GM12878 (cell line): ENCODE data around the gene ADARB1. TPM values are rescaled to one million over a fixed set of nuclear protein-coding genes. Genes with fewer than 3 reads are reported as not detected.

Experiments used
- ATAC-seq: fragments of 200-7000 bp; cut with Tn5 transposase; 3 replicates; pipeline ENCODE4 v1.9.1; 2020; ENCODE audit warnings: mild to moderate bottlenecking, moderate library complexity
- BruUV-seq: library from RNA; stranded (reverse); fragments of 400-500 nt; replicated peaks from 2 replicates; lab custom pipeline; 2021; lab: Mats Ljungman, UMichigan
- CTCF ChIA-PET: fragments of 300-600 bp; sonication (Branson Sonifier 250); formaldehyde crosslinking; extraction: SDS; loops from one replicate; lab custom pipeline; 2021; ENCODE audit warnings: inconsistent platforms; lab: Yijun Ruan, JAX
- POLR2A ChIA-PET: fragments of 350-600 bp; formaldehyde crosslinking; extraction: SDS; loops from one replicate; lab custom pipeline; 2021; ENCODE audit warnings: inconsistent platforms; lab: Charles Lee
- RAD21 ChIA-PET: fragments of 300-600 bp; sonication (Branson Sonifier 250); formaldehyde crosslinking; loops from one replicate; lab custom pipeline; 2023; ENCODE audit warnings: antibody characterized with exemption; ENCODE audit not compliant: unreplicated experiment; lab: Charles Lee
- SMC1A ChIA-PET: fragments of 300-600 bp; sonication (Branson Sonifier 250); formaldehyde crosslinking; loops from one replicate; lab custom pipeline; 2023; ENCODE audit not compliant: unreplicated experiment, uncharacterized antibody; lab: Charles Lee
- DNase-seq: peaks from one replicate; pipeline ENCODE4 v3.0.0-alpha.2; 2011; ENCODE audit warnings: low read depth, low spot score
- FAIRE-seq: peaks from 3 replicates; lab custom pipeline; 2011; peaks lifted over from hg19 to GRCh38; lab: Jason Lieb, UNC
- H2AFZ ChIP-seq: 2 replicates; pipeline ENCODE4 v1.6.0; 2011; ENCODE audit warnings: low read depth, low read length, control low read depth; ENCODE audit not compliant: control insufficient read depth
- H3K27ac ChIP-seq: 2 replicates; pipeline ENCODE4 v1.5.1; 2011; ENCODE audit warnings: control low read depth; ENCODE audit not compliant: control insufficient read depth, insufficient read depth
- H3K27me3 ChIP-seq, 2 experiments: replicated peaks in 1 of 2; 2 replicates each; pipeline versions ENCODE4 v1.6.0 to v1.6.1; 2011; ENCODE audit warnings: low read length in 1 of 2; ENCODE audit not compliant: control insufficient read depth in 2 of 2, insufficient read depth in 2 of 2
- H3K36me3 ChIP-seq, 2 experiments: 2 replicates each; pipeline ENCODE4 v1.5.1; 2011; ENCODE audit warnings: low read length in 1 of 2; ENCODE audit not compliant: control insufficient read depth in 2 of 2, insufficient read depth in 2 of 2
- H3K4me1 ChIP-seq: 2 replicates; pipeline ENCODE4 v1.6.1; 2011; ENCODE audit warnings: mild to moderate bottlenecking, low read length, moderate library complexity, mixed read lengths; ENCODE audit not compliant: control insufficient read depth, insufficient read depth
- H3K4me2 ChIP-seq: 2 replicates; pipeline ENCODE4 v1.6.0; 2011; ENCODE audit warnings: control low read depth; ENCODE audit not compliant: control insufficient read depth, insufficient read depth
- H3K4me3 ChIP-seq: fragments of 200-600 bp; sonication (generic); 2 replicates; pipeline ENCODE4 v1.5.1; 2016
- H3K79me2 ChIP-seq: 2 replicates; pipeline ENCODE4 v1.6.0; 2011; ENCODE audit warnings: low read length; ENCODE audit not compliant: control insufficient read depth, insufficient read depth
- H3K9ac ChIP-seq: 2 replicates; pipeline ENCODE4 v1.8.0; 2011; ENCODE audit warnings: low read length, control low read depth, mixed read lengths; ENCODE audit not compliant: control insufficient read depth, insufficient read depth
- H3K9me3 ChIP-seq: replicated peaks from 3 replicates; pipeline ENCODE4 v1.5.1; 2011; ENCODE audit warnings: mild to moderate bottlenecking, low read length; ENCODE audit not compliant: control insufficient read depth, insufficient read depth
- H4K20me1 ChIP-seq: 2 replicates; pipeline ENCODE4 v1.6.0; 2011; ENCODE audit not compliant: control insufficient read depth, insufficient read depth
- ASH2L ChIP-seq: fragments of 300-600, 200-600 bp; sonication (generic); IDR thresholded peaks from 2 replicates; pipeline ENCODE4 v1.6.1; 2017; ENCODE audit warnings: low read depth, mild to moderate bottlenecking, borderline replicate concordance
- BACH1 ChIP-seq: fragments of 450-650 bp; IDR thresholded peaks from 2 replicates; pipeline ENCODE4 v1.6.1; 2017; ENCODE audit warnings: mild to moderate bottlenecking, borderline replicate concordance
- CEBPZ ChIP-seq: fragments of 150-350 bp; IDR thresholded peaks from 2 replicates; pipeline ENCODE4 v1.6.1; 2016; ENCODE audit warnings: low read depth, low read length
- CHD1 ChIP-seq: IDR thresholded peaks from 2 replicates; pipeline ENCODE4 v1.6.1; 2012; ENCODE audit warnings: low read depth, low read length, improper control_type of control experiment
- HSF1 ChIP-seq: fragments of 150-350 bp; IDR thresholded peaks from 2 replicates; pipeline ENCODE4 v1.6.1; 2014; ENCODE audit warnings: mild to moderate bottlenecking, low read depth, low read length
- JUNB ChIP-seq: IDR thresholded peaks from 2 replicates; pipeline ENCODE4 v1.6.1; 2016; ENCODE audit warnings: antibody characterized with exemption, mild to moderate bottlenecking
- NKRF ChIP-seq: fragments of 450-650 bp; conservative IDR thresholded peaks from 2 replicates; pipeline ENCODE4 v1.6.1; 2017; ENCODE audit warnings: mild to moderate bottlenecking, moderate library complexity
- REST ChIP-seq: IDR thresholded peaks from 2 replicates; pipeline ENCODE4 v1.6.1; 2012; ENCODE audit warnings: mild to moderate bottlenecking, low read depth, low read length
- SREBF2 ChIP-seq: IDR thresholded peaks from 2 replicates; pipeline ENCODE4 v1.6.1; 2012; ENCODE audit warnings: mild to moderate bottlenecking, low read length
- ZZZ3 ChIP-seq: IDR thresholded peaks from 2 replicates; pipeline ENCODE4 v1.6.1; 2011; ENCODE audit warnings: low read depth; ENCODE audit not compliant: control insufficient read depth, insufficient read length
- WGBS: methylation state at CpG from one replicate; pipeline ENCODE4 v1.1.6; 2016; ENCODE audit warnings: low lambda C conversion rate; ENCODE audit not compliant: insufficient replicate concordance, insufficient coverage; ENCODE audit errors: missing lambda C conversion rate; 5-methylcytosine and 5-hydroxymethylcytosine counted together
- in situ Hi-C: fragments of 300-500 bp; cut with MboI; formaldehyde crosslinking; loops from 9 replicates; pipeline ENCODE4 v1.14.3; 2018; ENCODE audit warnings: mixed read lengths
- intact Hi-C: fragments of 100-400 bp; cut with micrococcal nuclease; formaldehyde crosslinking; loops from one replicate; pipeline ENCODE4 v1.14.2; 2022; ENCODE audit not compliant: unreplicated experiment
- polyA plus RNA-seq, 11 experiments: library from polyadenylated mRNA; depleted of rRNA in 4 of 11; unstranded in 6 of 11; stranded (reverse) in 5 of 11; fragments of >200 nt; fragmentation: Nextera tagmentation in 4 of 11; fragmentation: Illumina TruSeq in 1 of 11; extraction: Ambion mirVana in 4 of 11; extraction: Trizol in 1 of 11; gene quantifications; 1 replicate in 1 of 11; 2 replicates in 10 of 11; pipeline versions ENCODE4 v1.2.1 to v1.2.3, GENCODE V29; 2011 to 2016; ENCODE audit warnings: inconsistent platforms in 2 of 11, missing spikeins in 2 of 11, low read depth in 1 of 11
- total RNA-seq, 4 experiments: library from RNA; depleted of rRNA in 3 of 4; stranded (reverse); fragments of >200 nt in 3 of 4; fragmentation: Illumina TruSeq in 1 of 4; extraction: Trizol in 1 of 4; gene quantifications; 2 replicates each; pipeline versions ENCODE4 v1.2.1 to v1.2.3, GENCODE V29; 2013 to 2021

Gene ADARB1
- total and polyA plus RNA-seq, 10 of the 15 experiments (the other 5 are each of a cell fraction or from before 2014, with no cell fraction given) = 5.7 to 61.7 (median 25.3) TPM

GRCh38 chr21:45039317-45040156 is 34.8 kb upstream of the ADARB1 start (continued):
- TF ChIP-seq CHD1 = no peak

- intact Hi-C loops = no loop called here
- FAIRE-seq = no peak
- Histone ChIP-seq H3K36me3 (no peaks in the 10 kb centered on the region), H3K27me3 (peaks cover 0 to 2% of the 10 kb centered on the region in 2 experiments; a peak in 2 of 4 replicates), H3K79me2 (no peaks in the 10 kb centered on the region), H3K27ac (no peak overlapping the region), H3K9ac (no peak overlapping the region), H3K9me3 (peaks cover 7% of the 10 kb centered on the region; the same call in 1 of the 3 replicates), H2AFZ (no peak overlapping the region), H3K4me3 (no peak overlapping the region), H4K20me1 (no peaks in the 10 kb centered on the region), H3K4me1 (no peaks in the 10 kb centered on the region), H3K4me2 (no peak overlapping the region)
- no peak for DNase-seq
- ATAC-seq = no peak
- 53% methylated on average over 9 of the region's 9 CpGs for WGBS
- ChIA-PET CTCF (no interaction called here), POLR2A (no interaction called here), RAD21 (no interaction called here), SMC1A (no interaction called here)
- no TSS peak for BruUV-seq
- in situ Hi-C loops = no loop called here
- TF ChIP-seq BACH1 (no peak), HSF1 (no peak), JUNB (no peak), REST (no peak), ASH2L (no peak), ZZZ3 (no peak), CEBPZ (no peak), SREBF2 (no peak), NKRF (no peak)
These were observed 34.1 kb upstream of the ADARB1 start for GRCh38 chr21:45040157-45040711.
